ENCODE results near the gene CDKAL1. TPM values are rescaled to one million over a fixed set of nuclear protein-coding genes. Genes with fewer than 3 reads are reported as not detected.

Gene CDKAL1
- total RNA-seq, 2 donors from 2014 or later, result 23.0 to 23.7 TPM

- Mint-ChIP-seq H3K36me3 (ENCODE audit: low read depth) (no peaks in the 10 kb centered on the region), H3K27me3 (no peaks in the 10 kb centered on the region), H3K4me3 (no peak overlapping the region), H3K27ac (no peak overlapping the region), H3K4me1 (peaks cover 15% of the 10 kb centered on the region)
- ATAC-seq, result no peak
- no peak for DNase-seq
- H3K9me3 ChIP-seq (ENCODE audit: control insufficient read depth, low read length, poor library complexity, severe bottlenecking), result no peaks in the 10 kb centered on the region
These were observed 126.3 kb downstream of the CDKAL1 start for GRCh38 chr6:20660534-20660933.

- Mint-ChIP-seq H3K27me3 (no peaks in the 10 kb centered on the region), H3K36me3 (ENCODE audit: low read depth) (no peaks in the 10 kb centered on the region), H3K4me3 (no peak overlapping the region), H3K27ac (no peak overlapping the region), H3K4me1 (peaks cover 15% of the 10 kb centered on the region)
- no peaks in the 10 kb centered on the region for H3K9me3 ChIP-seq (ENCODE audit: control insufficient read depth, low read length, poor library complexity, severe bottlenecking)
- no peak for ATAC-seq
- no peak for DNase-seq
These were observed 127.5 kb downstream of the CDKAL1 start for GRCh38 chr6:20661721-20662120.

- no peaks in the 10 kb centered on the region for H3K9me3 ChIP-seq (ENCODE audit: control insufficient read depth, low read length, poor library complexity, severe bottlenecking)
- Mint-ChIP-seq H3K36me3 (ENCODE audit: low read depth) (no peaks in the 10 kb centered on the region), H3K4me1 (peaks cover 19% of the 10 kb centered on the region), H3K27ac (no peak overlapping the region), H3K4me3 (no peak overlapping the region), H3K27me3 (no peaks in the 10 kb centered on the region)
- ATAC-seq (no peak), DNase-seq (no peak)
These were observed 130.0 kb downstream of the CDKAL1 start for GRCh38 chr6:20664250-20664649.

GRCh38 chr6:20665290-20665689 lies 131.0 kb downstream of the CDKAL1 start:
- peak overlapping the region; percentile 30 for H3K27ac Mint-ChIP-seq
- DNase-seq, result no peak
- H3K4me3 Mint-ChIP-seq, result no peak overlapping the region
- no peaks in the 10 kb centered on the region for H3K36me3 Mint-ChIP-seq (ENCODE audit: low read depth)
- ATAC-seq, result no peak
- H3K9me3 ChIP-seq (ENCODE audit: control insufficient read depth, low read length, poor library complexity, severe bottlenecking), result no peaks in the 10 kb centered on the region
- peaks cover 24% of the 10 kb centered on the region for H3K4me1 Mint-ChIP-seq
- H3K27me3 Mint-ChIP-seq, result no peaks in the 10 kb centered on the region

GRCh38 chr6:20669571-20670314 lies 135.5 kb downstream of the CDKAL1 start:
- peaks cover 19% of the 10 kb centered on the region for H3K4me1 Mint-ChIP-seq
- no peak overlapping the region for H3K4me3 Mint-ChIP-seq
- H3K27ac Mint-ChIP-seq, result peak overlapping the region; percentile 64
- DNase-seq, result no peak
- H3K27me3 Mint-ChIP-seq, result no peaks in the 10 kb centered on the region
- peaks cover 2% of the 10 kb centered on the region for H3K36me3 Mint-ChIP-seq (ENCODE audit: low read depth)
- ATAC-seq, result no peak
- no peaks in the 10 kb centered on the region for H3K9me3 ChIP-seq (ENCODE audit: control insufficient read depth, low read length, poor library complexity, severe bottlenecking)

GRCh38 chr6:20670750-20671149 lies 136.5 kb downstream of the CDKAL1 start:
- Mint-ChIP-seq H3K27me3 (no peaks in the 10 kb centered on the region), H3K4me1 (peaks cover 16% of the 10 kb centered on the region), H3K36me3 (ENCODE audit: low read depth) (peaks cover 3% of the 10 kb centered on the region), H3K4me3 (no peak overlapping the region), H3K27ac (no peak overlapping the region)
- DNase-seq, result no peak
- ATAC-seq, result no peak
- no peaks in the 10 kb centered on the region for H3K9me3 ChIP-seq (ENCODE audit: control insufficient read depth, low read length, poor library complexity, severe bottlenecking)

GRCh38 chr6:20672038-20672437 lies 137.8 kb downstream of the CDKAL1 start:
- H3K4me3 Mint-ChIP-seq, result no peak overlapping the region
- H3K27me3 Mint-ChIP-seq, result no peaks in the 10 kb centered on the region
- peaks cover 16% of the 10 kb centered on the region for H3K4me1 Mint-ChIP-seq
- no peak for ATAC-seq
- peaks cover 3% of the 10 kb centered on the region for H3K36me3 Mint-ChIP-seq (ENCODE audit: low read depth)
- H3K9me3 ChIP-seq (ENCODE audit: control insufficient read depth, low read length, poor library complexity, severe bottlenecking), result no peaks in the 10 kb centered on the region
- DNase-seq, result no peak
- no peak overlapping the region for H3K27ac Mint-ChIP-seq

GRCh38 chr6:20673458-20673857 lies 139.2 kb downstream of the CDKAL1 start:
- no peak overlapping the region for H3K4me3 Mint-ChIP-seq
- H3K36me3 Mint-ChIP-seq (ENCODE audit: low read depth), result peaks cover 3% of the 10 kb centered on the region
- H3K27me3 Mint-ChIP-seq, result no peaks in the 10 kb centered on the region
- no peak overlapping the region for H3K27ac Mint-ChIP-seq
- peaks cover 21% of the 10 kb centered on the region for H3K4me1 Mint-ChIP-seq
- no peak for DNase-seq
- no peak for ATAC-seq
- H3K9me3 ChIP-seq (ENCODE audit: control insufficient read depth, low read length, poor library complexity, severe bottlenecking), result no peaks in the 10 kb centered on the region

GRCh38 chr6:20674664-20675063 lies 140.4 kb downstream of the CDKAL1 start:
- no peaks in the 10 kb centered on the region for H3K9me3 ChIP-seq (ENCODE audit: control insufficient read depth, low read length, poor library complexity, severe bottlenecking)
- no peak for ATAC-seq
- H3K4me3 Mint-ChIP-seq, result no peak overlapping the region
- H3K27me3 Mint-ChIP-seq, result no peaks in the 10 kb centered on the region
- no peak for DNase-seq
- peaks cover 21% of the 10 kb centered on the region for H3K4me1 Mint-ChIP-seq
- H3K27ac Mint-ChIP-seq, result no peak overlapping the region
- peaks cover 3% of the 10 kb centered on the region for H3K36me3 Mint-ChIP-seq (ENCODE audit: low read depth)

- DNase-seq (no peak), ATAC-seq (no peak)
- H3K4me3 Mint-ChIP-seq, result no peak overlapping the region
- H3K27me3 Mint-ChIP-seq, result no peaks in the 10 kb centered on the region
- no peaks in the 10 kb centered on the region for H3K9me3 ChIP-seq (ENCODE audit: control insufficient read depth, low read length, poor library complexity, severe bottlenecking)
- H3K4me1 Mint-ChIP-seq, result peaks cover 24% of the 10 kb centered on the region
- H3K36me3 Mint-ChIP-seq (ENCODE audit: low read depth), result peaks cover 3% of the 10 kb centered on the region
- no peak overlapping the region for H3K27ac Mint-ChIP-seq
These were observed 144.6 kb downstream of the CDKAL1 start for GRCh38 chr6:20678831-20679352.

- no peaks in the 10 kb centered on the region for H3K9me3 ChIP-seq (ENCODE audit: control insufficient read depth, low read length, poor library complexity, severe bottlenecking)
- peaks cover 30% of the 10 kb centered on the region for H3K4me1 Mint-ChIP-seq
- peak overlapping the region; percentile 21 for H3K4me3 Mint-ChIP-seq
- ATAC-seq, result no peak
- no peak overlapping the region for H3K27ac Mint-ChIP-seq
- DNase-seq, result no peak
- no peaks in the 10 kb centered on the region for H3K36me3 Mint-ChIP-seq (ENCODE audit: low read depth)
- H3K27me3 Mint-ChIP-seq, result no peaks in the 10 kb centered on the region
These were observed 146.5 kb downstream of the CDKAL1 start for GRCh38 chr6:20680697-20681165.

- no peaks in the 10 kb centered on the region for H3K27me3 Mint-ChIP-seq
- H3K4me3 Mint-ChIP-seq, result peak overlapping the region; percentile 21
- H3K9me3 ChIP-seq (ENCODE audit: control insufficient read depth, low read length, poor library complexity, severe bottlenecking), result no peaks in the 10 kb centered on the region
- DNase-seq (no peak), ATAC-seq (no peak)
- no peak overlapping the region for H3K27ac Mint-ChIP-seq
- H3K4me1 Mint-ChIP-seq, result peaks cover 30% of the 10 kb centered on the region
- H3K36me3 Mint-ChIP-seq (ENCODE audit: low read depth), result no peaks in the 10 kb centered on the region
These were observed 147.0 kb downstream of the CDKAL1 start for GRCh38 chr6:20681243-20681684.

GRCh38 chr6:20684474-20684873 lies 150.2 kb downstream of the CDKAL1 start:
- Mint-ChIP-seq H3K27ac (no peak overlapping the region), H3K4me1 (peaks cover 27% of the 10 kb centered on the region), H3K27me3 (no peaks in the 10 kb centered on the region), H3K36me3 (ENCODE audit: low read depth) (no peaks in the 10 kb centered on the region), H3K4me3 (no peak overlapping the region)
- no peaks in the 10 kb centered on the region for H3K9me3 ChIP-seq (ENCODE audit: control insufficient read depth, low read length, poor library complexity, severe bottlenecking)
- no peak for ATAC-seq
- DNase-seq, result no peak

- H3K4me1 Mint-ChIP-seq, result peaks cover 23% of the 10 kb centered on the region
- H3K27ac Mint-ChIP-seq, result no peak overlapping the region
- no peak for DNase-seq
- ATAC-seq, result no peak
- H3K27me3 Mint-ChIP-seq, result no peaks in the 10 kb centered on the region
- no peak overlapping the region for H3K4me3 Mint-ChIP-seq
- no peaks in the 10 kb centered on the region for H3K9me3 ChIP-seq (ENCODE audit: control insufficient read depth, low read length, poor library complexity, severe bottlenecking)
- H3K36me3 Mint-ChIP-seq (ENCODE audit: low read depth), result no peaks in the 10 kb centered on the region
These were observed 151.9 kb downstream of the CDKAL1 start for GRCh38 chr6:20686142-20686541.
